Adrenal gland (tissue), 5 donors: ENCODE measurements around the gene KCNG4.

Experiments used
- POLR2A ChIP-seq, 2 donors: fragments of 450-650 bp; IDR thresholded peaks; one replicate each; pipeline ENCODE4 v1.6.1; 2017; ENCODE audit warnings: antibody characterized with exemption in 2 of 2, mild to moderate bottlenecking in 2 of 2, moderate library complexity in 1 of 2
- TF ChIP-seq, protein P1 (sequence below), 6 experiments: fragments of 450-650 bp in 4 of 6; fragments of 200-600 bp in 2 of 6; sonication (generic) in 1 of 6; IDR thresholded peaks; 1 replicate in 5 of 6; 2 replicates in 1 of 6; pipeline versions ENCODE4 v1.5.1 to v1.8.0; 2016 to 2021; ENCODE audit warnings: antibody characterized with exemption in 6 of 6, mild to moderate bottlenecking in 2 of 6, moderate library complexity in 1 of 6
- donor health status: DM: no; HTN: no; CAD: no.

DNA sequence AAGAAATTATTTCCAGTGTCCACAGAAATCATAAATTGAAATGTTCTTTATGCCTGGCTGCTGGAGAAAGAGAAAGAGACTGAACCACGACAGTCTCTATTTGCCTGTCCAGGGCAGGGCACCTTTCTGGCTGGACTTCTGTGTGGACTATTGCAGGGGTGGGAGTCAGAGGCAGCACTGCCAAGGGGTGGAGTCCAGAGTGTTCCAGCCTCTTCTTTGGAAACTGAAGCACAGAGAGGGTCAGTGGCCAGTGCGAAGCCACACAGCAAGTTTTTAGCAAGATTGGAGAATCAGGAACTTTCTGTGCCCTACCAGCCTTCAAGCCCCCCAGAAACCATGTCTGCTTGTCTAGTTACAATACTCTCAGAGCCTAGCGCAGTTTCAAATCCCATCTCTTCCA lies 15.3 kb downstream of the KCNG4 start:
- no peak for TF ChIP-seq POLR2A (IDR thresholded peaks at IDR 0.05)
- TF ChIP-seq, protein P1, sequence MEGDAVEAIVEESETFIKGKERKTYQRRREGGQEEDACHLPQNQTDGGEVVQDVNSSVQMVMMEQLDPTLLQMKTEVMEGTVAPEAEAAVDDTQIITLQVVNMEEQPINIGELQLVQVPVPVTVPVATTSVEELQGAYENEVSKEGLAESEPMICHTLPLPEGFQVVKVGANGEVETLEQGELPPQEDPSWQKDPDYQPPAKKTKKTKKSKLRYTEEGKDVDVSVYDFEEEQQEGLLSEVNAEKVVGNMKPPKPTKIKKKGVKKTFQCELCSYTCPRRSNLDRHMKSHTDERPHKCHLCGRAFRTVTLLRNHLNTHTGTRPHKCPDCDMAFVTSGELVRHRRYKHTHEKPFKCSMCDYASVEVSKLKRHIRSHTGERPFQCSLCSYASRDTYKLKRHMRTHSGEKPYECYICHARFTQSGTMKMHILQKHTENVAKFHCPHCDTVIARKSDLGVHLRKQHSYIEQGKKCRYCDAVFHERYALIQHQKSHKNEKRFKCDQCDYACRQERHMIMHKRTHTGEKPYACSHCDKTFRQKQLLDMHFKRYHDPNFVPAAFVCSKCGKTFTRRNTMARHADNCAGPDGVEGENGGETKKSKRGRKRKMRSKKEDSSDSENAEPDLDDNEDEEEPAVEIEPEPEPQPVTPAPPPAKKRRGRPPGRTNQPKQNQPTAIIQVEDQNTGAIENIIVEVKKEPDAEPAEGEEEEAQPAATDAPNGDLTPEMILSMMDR (IDR thresholded peaks at IDR 0.05) = no peak
